Measurements from ENCODE around the gene PPP1R1A. TPM values are rescaled to one million over a fixed set of nuclear protein-coding genes. Genes with fewer than 3 reads are reported as not detected.

The PPP1R1A gene
- total and polyA plus RNA-seq, 2 experiments from 2014 or later = 154 to 196 TPM

DNA sequence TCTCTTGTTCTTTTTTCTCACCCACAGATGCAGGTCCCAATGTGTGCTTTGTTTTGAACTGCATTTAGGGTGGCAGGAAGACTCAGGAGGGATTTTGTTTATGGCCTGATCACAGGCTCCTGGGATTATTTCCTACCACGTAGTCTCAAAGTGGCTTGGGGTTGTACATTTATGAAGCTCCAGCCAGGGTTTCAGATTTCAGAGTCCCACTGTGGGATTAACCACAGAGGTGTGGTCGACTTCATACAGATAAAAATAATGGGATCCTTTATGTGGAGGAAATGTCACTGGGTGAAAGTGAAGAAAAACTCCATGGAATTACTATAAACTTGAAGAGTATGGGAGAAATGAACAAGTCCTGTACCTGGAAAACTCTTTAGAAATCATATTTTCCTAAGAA, 14.2 kb upstream of the PPP1R1A start:
- no peak for DNase-seq (ENCODE audit: low read depth in 1 of 2, low spot score in 1 of 2)
- H3K27me3 ChIP-seq = no peaks in the 10 kb centered on the region
- no peak overlapping the region for H3K4me3 ChIP-seq
- H3K27ac ChIP-seq = no peak overlapping the region
- H3K9me3 ChIP-seq (ENCODE audit: low read depth) = no peaks in the 10 kb centered on the region
- H3K36me3 ChIP-seq = no peaks in the 10 kb centered on the region
- H3K4me1 ChIP-seq (ENCODE audit: low read depth) = peaks cover 9% of the 10 kb centered on the region
- TF ChIP-seq, protein P1, sequence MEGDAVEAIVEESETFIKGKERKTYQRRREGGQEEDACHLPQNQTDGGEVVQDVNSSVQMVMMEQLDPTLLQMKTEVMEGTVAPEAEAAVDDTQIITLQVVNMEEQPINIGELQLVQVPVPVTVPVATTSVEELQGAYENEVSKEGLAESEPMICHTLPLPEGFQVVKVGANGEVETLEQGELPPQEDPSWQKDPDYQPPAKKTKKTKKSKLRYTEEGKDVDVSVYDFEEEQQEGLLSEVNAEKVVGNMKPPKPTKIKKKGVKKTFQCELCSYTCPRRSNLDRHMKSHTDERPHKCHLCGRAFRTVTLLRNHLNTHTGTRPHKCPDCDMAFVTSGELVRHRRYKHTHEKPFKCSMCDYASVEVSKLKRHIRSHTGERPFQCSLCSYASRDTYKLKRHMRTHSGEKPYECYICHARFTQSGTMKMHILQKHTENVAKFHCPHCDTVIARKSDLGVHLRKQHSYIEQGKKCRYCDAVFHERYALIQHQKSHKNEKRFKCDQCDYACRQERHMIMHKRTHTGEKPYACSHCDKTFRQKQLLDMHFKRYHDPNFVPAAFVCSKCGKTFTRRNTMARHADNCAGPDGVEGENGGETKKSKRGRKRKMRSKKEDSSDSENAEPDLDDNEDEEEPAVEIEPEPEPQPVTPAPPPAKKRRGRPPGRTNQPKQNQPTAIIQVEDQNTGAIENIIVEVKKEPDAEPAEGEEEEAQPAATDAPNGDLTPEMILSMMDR (IDR thresholded peaks at IDR 0.05; ENCODE audit: low read depth, low read length) = no peak

DNA sequence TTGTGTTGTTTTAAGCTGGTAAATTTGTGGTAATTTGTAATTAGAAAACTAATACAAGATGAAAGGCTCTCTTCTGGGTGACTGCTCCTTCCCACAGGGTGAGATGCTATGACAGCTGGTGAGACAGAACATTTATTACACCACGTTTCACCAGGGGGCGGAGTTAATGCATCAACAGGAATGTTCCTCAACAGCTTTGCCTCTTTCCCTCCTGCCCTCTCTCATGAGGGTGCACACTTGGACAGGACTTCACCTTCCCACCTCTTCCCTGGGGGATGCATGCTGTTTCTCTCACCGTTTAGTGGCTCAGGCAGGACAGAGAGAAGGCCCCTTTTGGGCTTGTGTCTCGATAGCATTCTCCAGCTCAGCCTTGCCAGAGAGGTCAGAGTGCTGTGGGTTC, 13.4 kb upstream of the PPP1R1A start:
- H3K9me3 ChIP-seq (ENCODE audit: low read depth) = no peaks in the 10 kb centered on the region
- no peaks in the 10 kb centered on the region for H3K36me3 ChIP-seq
- H3K27me3 ChIP-seq = no peaks in the 10 kb centered on the region
- peak in 1 of 2 donors; percentile 40 for DNase-seq (ENCODE audit: low read depth in 1 of 2, low spot score in 1 of 2)
- H3K4me1 ChIP-seq (ENCODE audit: low read depth) = peaks cover 9% of the 10 kb centered on the region
- H3K27ac ChIP-seq = no peak overlapping the region
- TF ChIP-seq, protein P1 (IDR thresholded peaks at IDR 0.05; ENCODE audit: low read depth, low read length) = no peak
- no peak overlapping the region for H3K4me3 ChIP-seq

DNA sequence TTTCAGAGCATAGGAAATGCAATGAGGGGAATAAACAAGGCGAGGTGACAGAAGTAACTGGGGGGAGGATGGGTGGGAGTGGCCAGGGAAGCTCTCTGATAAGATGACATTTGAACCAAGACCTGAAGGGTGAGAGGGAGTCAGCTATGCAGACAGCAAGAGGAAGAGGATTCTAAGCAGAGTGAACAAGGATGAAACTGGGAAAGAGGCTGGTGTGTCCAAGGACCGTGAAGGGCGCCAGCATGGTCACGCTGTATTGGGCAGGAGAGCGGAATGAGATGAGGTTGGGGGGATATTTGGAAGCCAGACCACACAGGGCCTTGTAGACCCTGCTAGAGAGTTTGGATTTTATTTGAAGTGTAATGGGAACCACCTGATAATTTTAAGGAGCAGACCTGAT, 10.5 kb upstream of the PPP1R1A start:
- no peaks in the 10 kb centered on the region for H3K36me3 ChIP-seq
- H3K27me3 ChIP-seq = no peaks in the 10 kb centered on the region
- TF ChIP-seq, protein P1 (IDR thresholded peaks at IDR 0.05; ENCODE audit: low read depth, low read length) = no peak
- no peaks in the 10 kb centered on the region for H3K9me3 ChIP-seq (ENCODE audit: low read depth)
- no peak overlapping the region for H3K4me3 ChIP-seq
- H3K27ac ChIP-seq = no peak overlapping the region
- peaks cover 9% of the 10 kb centered on the region for H3K4me1 ChIP-seq (ENCODE audit: low read depth)
- DNase-seq (ENCODE audit: low read depth in 1 of 2, low spot score in 1 of 2) = no peak

DNA sequence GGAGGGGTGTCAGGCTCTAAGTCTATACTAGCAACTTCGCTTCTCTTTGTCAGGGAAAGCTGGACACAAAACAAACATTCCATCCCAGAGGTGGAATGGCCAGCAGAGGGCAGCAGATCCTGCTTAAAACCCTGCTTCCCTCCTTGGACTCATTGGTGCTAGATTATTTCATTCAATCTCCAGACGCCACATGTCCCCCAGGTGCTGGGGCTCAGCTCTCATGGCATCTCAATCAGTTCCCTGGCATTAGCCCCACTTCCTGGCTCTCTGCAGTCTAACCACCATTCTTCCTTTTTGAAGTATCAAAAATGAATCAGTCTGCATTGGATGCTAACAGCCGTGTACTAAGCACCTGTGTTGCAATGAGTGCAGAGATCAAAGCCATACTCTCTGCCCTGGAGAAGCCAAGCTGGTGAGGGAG, 8.1 kb upstream of the PPP1R1A start:
- no peak overlapping the region for H3K27ac ChIP-seq
- no peak overlapping the region for H3K4me3 ChIP-seq
- TF ChIP-seq, protein P1 (IDR thresholded peaks at IDR 0.05; ENCODE audit: low read depth, low read length) = peak; percentile 93
- H3K36me3 ChIP-seq = no peaks in the 10 kb centered on the region
- peaks cover 15% of the 10 kb centered on the region for H3K4me1 ChIP-seq (ENCODE audit: low read depth)
- no peaks in the 10 kb centered on the region for H3K9me3 ChIP-seq (ENCODE audit: low read depth)
- H3K27me3 ChIP-seq = no peaks in the 10 kb centered on the region
- DNase-seq (ENCODE audit: low read depth in 1 of 2, low spot score in 1 of 2) = peak; percentile 75 to 83

DNA sequence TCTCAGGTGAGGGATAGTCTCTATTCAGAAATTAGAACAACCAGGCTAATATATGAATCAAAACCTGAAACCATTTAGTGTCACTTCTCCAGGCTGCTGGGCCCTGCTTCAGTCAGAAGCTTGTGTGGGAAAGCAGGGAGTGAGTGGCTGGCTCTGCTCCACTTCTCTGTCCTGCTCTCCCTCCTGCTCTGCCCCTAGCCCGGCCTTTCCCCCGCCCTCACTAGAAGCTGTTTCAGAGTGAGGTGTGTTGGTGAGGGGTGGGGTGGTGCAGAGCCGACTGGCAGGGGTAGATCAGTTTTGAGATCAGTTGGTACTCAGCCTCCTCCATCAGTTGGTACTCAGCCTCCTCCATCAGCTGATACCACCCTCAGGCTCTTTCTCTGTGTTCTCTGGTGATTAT, 7.0 kb upstream of the PPP1R1A start:
- no peaks in the 10 kb centered on the region for H3K36me3 ChIP-seq
- DNase-seq (ENCODE audit: low read depth in 1 of 2, low spot score in 1 of 2) = no peak
- no peaks in the 10 kb centered on the region for H3K27me3 ChIP-seq
- H3K27ac ChIP-seq = no peak overlapping the region
- H3K9me3 ChIP-seq (ENCODE audit: low read depth) = no peaks in the 10 kb centered on the region
- H3K4me3 ChIP-seq = no peak overlapping the region
- TF ChIP-seq, protein P1 (IDR thresholded peaks at IDR 0.05; ENCODE audit: low read depth, low read length) = no peak
- H3K4me1 ChIP-seq (ENCODE audit: low read depth) = peaks cover 24% of the 10 kb centered on the region

DNA sequence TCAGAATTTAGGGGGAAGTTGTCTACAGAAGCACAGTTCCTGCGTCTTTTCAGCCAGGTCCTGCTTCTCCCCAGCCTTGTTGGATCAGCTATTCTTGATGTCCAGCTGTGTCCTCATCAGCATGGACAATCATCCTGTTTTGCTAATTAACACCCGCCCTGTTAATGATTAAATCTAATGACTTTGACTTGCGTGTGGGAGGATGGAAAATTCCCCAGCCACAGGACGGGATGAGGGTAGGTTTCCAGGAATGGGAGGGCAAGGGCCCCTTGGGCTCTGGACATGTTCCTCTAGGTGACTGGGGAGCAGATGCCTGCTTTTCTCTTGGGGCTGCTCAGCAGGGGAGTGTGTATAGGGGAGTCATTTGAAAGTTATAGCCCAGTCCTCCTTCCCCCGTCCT, 5.3 kb upstream of the PPP1R1A start:
- Histone ChIP-seq H3K4me3 (no peak overlapping the region), H3K27me3 (no peaks in the 10 kb centered on the region), H3K27ac (no peak overlapping the region), H3K36me3 (no peaks in the 10 kb centered on the region), H3K9me3 (ENCODE audit: low read depth) (no peaks in the 10 kb centered on the region), H3K4me1 (ENCODE audit: low read depth) (peaks cover 34% of the 10 kb centered on the region)
- DNase-seq (ENCODE audit: low read depth in 1 of 2, low spot score in 1 of 2) = no peak
- TF ChIP-seq, protein P1 (IDR thresholded peaks at IDR 0.05; ENCODE audit: low read depth, low read length) = no peak

All from cardiac muscle cell (in vitro differentiated cells and primary cell).